GM12878 (cell line): ENCODE data around the gene PLXND1. TPM values are rescaled to one million over a fixed set of nuclear protein-coding genes. Genes with fewer than 3 reads are reported as not detected.

Experiments used
- ATAC-seq: fragments of 200-7000 bp; cut with Tn5 transposase; 3 replicates; pipeline ENCODE4 v1.9.1; 2020; ENCODE audit warnings: mild to moderate bottlenecking, moderate library complexity
- BruUV-seq: library from RNA; stranded (reverse); fragments of 400-500 nt; replicated peaks from 2 replicates; lab custom pipeline; 2021; lab: Mats Ljungman, UMichigan
- CTCF ChIA-PET: fragments of 300-600 bp; sonication (Branson Sonifier 250); formaldehyde crosslinking; extraction: SDS; loops from one replicate; lab custom pipeline; 2021; ENCODE audit warnings: inconsistent platforms; lab: Yijun Ruan, JAX
- POLR2A ChIA-PET: fragments of 350-600 bp; formaldehyde crosslinking; extraction: SDS; loops from one replicate; lab custom pipeline; 2021; ENCODE audit warnings: inconsistent platforms; lab: Charles Lee
- RAD21 ChIA-PET: fragments of 300-600 bp; sonication (Branson Sonifier 250); formaldehyde crosslinking; loops from one replicate; lab custom pipeline; 2023; ENCODE audit warnings: antibody characterized with exemption; ENCODE audit not compliant: unreplicated experiment; lab: Charles Lee
- SMC1A ChIA-PET: fragments of 300-600 bp; sonication (Branson Sonifier 250); formaldehyde crosslinking; loops from one replicate; lab custom pipeline; 2023; ENCODE audit not compliant: unreplicated experiment, uncharacterized antibody; lab: Charles Lee
- DNase-seq: peaks from one replicate; pipeline ENCODE4 v3.0.0-alpha.2; 2011; ENCODE audit warnings: low read depth, low spot score
- FAIRE-seq: peaks from 3 replicates; lab custom pipeline; 2011; peaks lifted over from hg19 to GRCh38; lab: Jason Lieb, UNC
- H2AFZ ChIP-seq: 2 replicates; pipeline ENCODE4 v1.6.0; 2011; ENCODE audit warnings: low read depth, low read length, control low read depth; ENCODE audit not compliant: control insufficient read depth
- H3K27ac ChIP-seq: 2 replicates; pipeline ENCODE4 v1.5.1; 2011; ENCODE audit warnings: control low read depth; ENCODE audit not compliant: control insufficient read depth, insufficient read depth
- H3K27me3 ChIP-seq, 2 experiments: replicated peaks in 1 of 2; 2 replicates each; pipeline versions ENCODE4 v1.6.0 to v1.6.1; 2011; ENCODE audit warnings: low read length in 1 of 2; ENCODE audit not compliant: control insufficient read depth in 2 of 2, insufficient read depth in 2 of 2
- H3K36me3 ChIP-seq, 2 experiments: 2 replicates each; pipeline ENCODE4 v1.5.1; 2011; ENCODE audit warnings: low read length in 1 of 2; ENCODE audit not compliant: control insufficient read depth in 2 of 2, insufficient read depth in 2 of 2
- H3K4me1 ChIP-seq: 2 replicates; pipeline ENCODE4 v1.6.1; 2011; ENCODE audit warnings: mild to moderate bottlenecking, low read length, moderate library complexity, mixed read lengths; ENCODE audit not compliant: control insufficient read depth, insufficient read depth
- H3K4me2 ChIP-seq: 2 replicates; pipeline ENCODE4 v1.6.0; 2011; ENCODE audit warnings: control low read depth; ENCODE audit not compliant: control insufficient read depth, insufficient read depth
- H3K4me3 ChIP-seq: fragments of 200-600 bp; sonication (generic); 2 replicates; pipeline ENCODE4 v1.5.1; 2016
- H3K79me2 ChIP-seq: 2 replicates; pipeline ENCODE4 v1.6.0; 2011; ENCODE audit warnings: low read length; ENCODE audit not compliant: control insufficient read depth, insufficient read depth
- H3K9ac ChIP-seq: 2 replicates; pipeline ENCODE4 v1.8.0; 2011; ENCODE audit warnings: low read length, control low read depth, mixed read lengths; ENCODE audit not compliant: control insufficient read depth, insufficient read depth
- H3K9me3 ChIP-seq: replicated peaks from 3 replicates; pipeline ENCODE4 v1.5.1; 2011; ENCODE audit warnings: mild to moderate bottlenecking, low read length; ENCODE audit not compliant: control insufficient read depth, insufficient read depth
- H4K20me1 ChIP-seq: 2 replicates; pipeline ENCODE4 v1.6.0; 2011; ENCODE audit not compliant: control insufficient read depth, insufficient read depth
- E2F8 ChIP-seq: fragments of 450-650 bp; IDR thresholded peaks from 2 replicates; pipeline ENCODE4 v1.6.1; 2018; ENCODE audit warnings: mild to moderate bottlenecking, low read depth, moderate library complexity; ENCODE audit not compliant: partially characterized antibody
- EZH2 ChIP-seq: IDR thresholded peaks from 2 replicates; pipeline ENCODE4 v1.6.1; 2012; ENCODE audit warnings: low read depth, mild to moderate bottlenecking, control low read depth, inconsistent platforms, low read length, borderline replicate concordance; ENCODE audit not compliant: control insufficient read depth
- MYC ChIP-seq: IDR thresholded peaks from 2 replicates; pipeline ENCODE4 v1.6.1; 2011; ENCODE audit warnings: mild to moderate bottlenecking, low read length, moderate library complexity, inconsistent platforms; ENCODE audit not compliant: insufficient read depth, insufficient replicate concordance, insufficient read length, severe bottlenecking
- SIX5 ChIP-seq: IDR thresholded peaks from 2 replicates; pipeline ENCODE4 v1.6.1; 2011; ENCODE audit warnings: mild to moderate bottlenecking, low read depth, low read length, moderate library complexity; ENCODE audit not compliant: severe bottlenecking
- SPI1 ChIP-seq: IDR thresholded peaks from 2 replicates; pipeline ENCODE4 v1.6.1; 2011; ENCODE audit warnings: low read depth, mild to moderate bottlenecking, low read length, moderate library complexity, borderline replicate concordance; ENCODE audit not compliant: insufficient read depth
- SRF ChIP-seq, 2 experiments: IDR thresholded peaks; 2 replicates each; pipeline ENCODE4 v1.6.1; 2011; ENCODE audit warnings: low read depth in 2 of 2, low read length in 2 of 2, mild to moderate bottlenecking in 1 of 2, moderate library complexity in 1 of 2
- TCF12 ChIP-seq: IDR thresholded peaks from 2 replicates; pipeline ENCODE4 v1.6.1; 2011; ENCODE audit warnings: low read depth, mild to moderate bottlenecking, low read length
- WGBS: methylation state at CpG from one replicate; pipeline ENCODE4 v1.1.6; 2016; ENCODE audit warnings: low lambda C conversion rate; ENCODE audit not compliant: insufficient replicate concordance, insufficient coverage; ENCODE audit errors: missing lambda C conversion rate; 5-methylcytosine and 5-hydroxymethylcytosine counted together
- in situ Hi-C: fragments of 300-500 bp; cut with MboI; formaldehyde crosslinking; loops from 9 replicates; pipeline ENCODE4 v1.14.3; 2018; ENCODE audit warnings: mixed read lengths
- intact Hi-C: fragments of 100-400 bp; cut with micrococcal nuclease; formaldehyde crosslinking; loops from one replicate; pipeline ENCODE4 v1.14.2; 2022; ENCODE audit not compliant: unreplicated experiment
- polyA plus RNA-seq, 11 experiments: library from polyadenylated mRNA; depleted of rRNA in 4 of 11; unstranded in 6 of 11; stranded (reverse) in 5 of 11; fragments of >200 nt; fragmentation: Nextera tagmentation in 4 of 11; fragmentation: Illumina TruSeq in 1 of 11; extraction: Ambion mirVana in 4 of 11; extraction: Trizol in 1 of 11; gene quantifications; 1 replicate in 1 of 11; 2 replicates in 10 of 11; pipeline versions ENCODE4 v1.2.1 to v1.2.3, GENCODE V29; 2011 to 2016; ENCODE audit warnings: inconsistent platforms in 2 of 11, missing spikeins in 2 of 11, low read depth in 1 of 11
- total RNA-seq, 4 experiments: library from RNA; depleted of rRNA in 3 of 4; stranded (reverse); fragments of >200 nt in 3 of 4; fragmentation: Illumina TruSeq in 1 of 4; extraction: Trizol in 1 of 4; gene quantifications; 2 replicates each; pipeline versions ENCODE4 v1.2.1 to v1.2.3, GENCODE V29; 2013 to 2021
- TF ChIP-seq, protein P1 (sequence below): fragments of 450-650 bp; IDR thresholded peaks from 2 replicates; pipeline ENCODE4 v1.6.1; 2017; ENCODE audit warnings: mild to moderate bottlenecking, moderate library complexity
- TF ChIP-seq, protein P2 (sequence below): IDR thresholded peaks from 2 replicates; pipeline ENCODE4 v1.6.1; 2011; ENCODE audit warnings: low read depth, low read length, improper control_type of control experiment, borderline replicate concordance
- TF ChIP-seq, protein P3 (sequence below): fragments of 450-650 bp; formaldehyde crosslinking; IDR thresholded peaks from 2 replicates; pipeline ENCODE4 v1.5.0; 2022; ENCODE audit warnings: mild to moderate bottlenecking, missing genetic modification characterization

The PLXND1 gene
- total and polyA plus RNA-seq, 10 of the 15 experiments (the other 5 are each of a cell fraction or from before 2014, with no cell fraction given): 0.01 to 2.3 (median 0.72) TPM; not detected in 7

DNA sequence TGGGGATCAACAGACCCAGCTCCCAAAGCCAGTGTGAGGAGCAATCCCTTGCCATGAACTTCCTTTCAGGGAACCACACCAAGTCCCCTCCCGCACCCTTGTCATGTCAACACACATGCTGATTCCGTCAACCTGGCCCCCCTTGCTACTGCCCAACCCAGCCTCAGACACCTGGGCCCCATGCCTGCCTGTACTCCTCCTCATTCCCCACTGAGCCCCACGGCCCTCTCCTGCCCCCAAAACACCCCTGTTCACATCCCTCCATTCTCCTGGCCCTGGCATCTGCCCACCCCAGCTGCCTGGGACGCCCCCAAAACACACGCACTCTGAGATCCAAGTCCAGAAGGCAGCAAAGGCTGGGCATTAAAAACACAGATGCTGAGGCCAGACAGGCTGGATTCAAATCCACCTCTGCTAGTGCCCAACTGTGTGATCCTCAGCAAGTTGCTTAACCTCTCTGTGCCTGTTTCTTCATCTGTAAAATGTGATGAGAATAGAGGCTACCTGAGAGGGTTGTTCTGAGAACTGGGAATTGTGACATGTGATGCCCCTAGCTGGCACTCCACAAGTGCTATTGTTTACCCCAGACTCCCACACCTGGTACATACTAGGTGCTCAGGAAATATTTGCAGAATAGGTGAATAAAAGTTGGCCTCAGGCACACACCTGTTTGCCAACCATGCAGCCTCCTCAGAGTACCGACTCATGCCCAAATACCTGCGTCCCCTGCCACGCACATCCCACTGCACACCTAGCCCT, 2.3 kb downstream of the PLXND1 start:
- H2AFZ ChIP-seq: no peak overlapping the region
- H3K4me2 ChIP-seq: no peak overlapping the region
- no peak for DNase-seq
- intact Hi-C loops: no loop called here
- POLR2A ChIA-PET: no interaction called here
- H3K27me3 ChIP-seq: peaks cover 8 to 12% of the 10 kb centered on the region in 2 experiments; a peak in 3 of 4 replicates
- no peaks in the 10 kb centered on the region for H3K4me1 ChIP-seq
- H3K4me3 ChIP-seq: no peak overlapping the region
- H3K79me2 ChIP-seq: no peaks in the 10 kb centered on the region
- H3K27ac ChIP-seq: no peak overlapping the region
- no peak for FAIRE-seq
- RAD21 ChIA-PET: no interaction called here
- CTCF ChIA-PET: no interaction called here
- ATAC-seq: no peak
- WGBS: 71% methylated on average over 8 of the region's 8 CpGs
- H3K9me3 ChIP-seq: no peaks in the 10 kb centered on the region
- no peaks in the 10 kb centered on the region for H4K20me1 ChIP-seq
- SMC1A ChIA-PET: no interaction called here
- in situ Hi-C loops: no loop called here
- H3K36me3 ChIP-seq: no peaks in the 10 kb centered on the region
- no peak overlapping the region for H3K9ac ChIP-seq
- no TSS peak for BruUV-seq
- TF ChIP-seq SIX5 (no peak), MYC (no peak), TCF12 (no peak), EZH2 (no peak), SRF (IDR thresholded peaks at IDR 0.05; ENCODE audit: low read depth in 2 of 2, low read length in 2 of 2) (no peak), SPI1 (no peak), E2F8 (no peak)
- TF ChIP-seq, protein P1, sequence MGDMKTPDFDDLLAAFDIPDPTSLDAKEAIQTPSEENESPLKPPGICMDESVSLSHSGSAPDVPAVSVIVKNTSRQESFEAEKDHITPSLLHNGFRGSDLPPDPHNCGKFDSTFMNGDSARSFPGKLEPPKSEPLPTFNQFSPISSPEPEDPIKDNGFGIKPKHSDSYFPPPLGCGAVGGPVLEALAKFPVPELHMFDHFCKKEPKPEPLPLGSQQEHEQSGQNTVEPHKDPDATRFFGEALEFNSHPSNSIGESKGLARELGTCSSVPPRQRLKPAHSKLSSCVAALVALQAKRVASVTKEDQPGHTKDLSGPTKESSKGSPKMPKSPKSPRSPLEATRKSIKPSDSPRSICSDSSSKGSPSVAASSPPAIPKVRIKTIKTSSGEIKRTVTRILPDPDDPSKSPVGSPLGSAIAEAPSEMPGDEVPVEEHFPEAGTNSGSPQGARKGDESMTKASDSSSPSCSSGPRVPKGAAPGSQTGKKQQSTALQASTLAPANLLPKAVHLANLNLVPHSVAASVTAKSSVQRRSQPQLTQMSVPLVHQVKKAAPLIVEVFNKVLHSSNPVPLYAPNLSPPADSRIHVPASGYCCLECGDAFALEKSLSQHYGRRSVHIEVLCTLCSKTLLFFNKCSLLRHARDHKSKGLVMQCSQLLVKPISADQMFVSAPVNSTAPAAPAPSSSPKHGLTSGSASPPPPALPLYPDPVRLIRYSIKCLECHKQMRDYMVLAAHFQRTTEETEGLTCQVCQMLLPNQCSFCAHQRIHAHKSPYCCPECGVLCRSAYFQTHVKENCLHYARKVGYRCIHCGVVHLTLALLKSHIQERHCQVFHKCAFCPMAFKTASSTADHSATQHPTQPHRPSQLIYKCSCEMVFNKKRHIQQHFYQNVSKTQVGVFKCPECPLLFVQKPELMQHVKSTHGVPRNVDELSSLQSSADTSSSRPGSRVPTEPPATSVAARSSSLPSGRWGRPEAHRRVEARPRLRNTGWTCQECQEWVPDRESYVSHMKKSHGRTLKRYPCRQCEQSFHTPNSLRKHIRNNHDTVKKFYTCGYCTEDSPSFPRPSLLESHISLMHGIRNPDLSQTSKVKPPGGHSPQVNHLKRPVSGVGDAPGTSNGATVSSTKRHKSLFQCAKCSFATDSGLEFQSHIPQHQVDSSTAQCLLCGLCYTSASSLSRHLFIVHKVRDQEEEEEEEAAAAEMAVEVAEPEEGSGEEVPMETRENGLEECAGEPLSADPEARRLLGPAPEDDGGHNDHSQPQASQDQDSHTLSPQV: no peak
- TF ChIP-seq, protein P2, sequence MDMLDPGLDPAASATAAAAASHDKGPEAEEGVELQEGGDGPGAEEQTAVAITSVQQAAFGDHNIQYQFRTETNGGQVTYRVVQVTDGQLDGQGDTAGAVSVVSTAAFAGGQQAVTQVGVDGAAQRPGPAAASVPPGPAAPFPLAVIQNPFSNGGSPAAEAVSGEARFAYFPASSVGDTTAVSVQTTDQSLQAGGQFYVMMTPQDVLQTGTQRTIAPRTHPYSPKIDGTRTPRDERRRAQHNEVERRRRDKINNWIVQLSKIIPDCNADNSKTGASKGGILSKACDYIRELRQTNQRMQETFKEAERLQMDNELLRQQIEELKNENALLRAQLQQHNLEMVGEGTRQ: no peak
- TF ChIP-seq, protein P3, sequence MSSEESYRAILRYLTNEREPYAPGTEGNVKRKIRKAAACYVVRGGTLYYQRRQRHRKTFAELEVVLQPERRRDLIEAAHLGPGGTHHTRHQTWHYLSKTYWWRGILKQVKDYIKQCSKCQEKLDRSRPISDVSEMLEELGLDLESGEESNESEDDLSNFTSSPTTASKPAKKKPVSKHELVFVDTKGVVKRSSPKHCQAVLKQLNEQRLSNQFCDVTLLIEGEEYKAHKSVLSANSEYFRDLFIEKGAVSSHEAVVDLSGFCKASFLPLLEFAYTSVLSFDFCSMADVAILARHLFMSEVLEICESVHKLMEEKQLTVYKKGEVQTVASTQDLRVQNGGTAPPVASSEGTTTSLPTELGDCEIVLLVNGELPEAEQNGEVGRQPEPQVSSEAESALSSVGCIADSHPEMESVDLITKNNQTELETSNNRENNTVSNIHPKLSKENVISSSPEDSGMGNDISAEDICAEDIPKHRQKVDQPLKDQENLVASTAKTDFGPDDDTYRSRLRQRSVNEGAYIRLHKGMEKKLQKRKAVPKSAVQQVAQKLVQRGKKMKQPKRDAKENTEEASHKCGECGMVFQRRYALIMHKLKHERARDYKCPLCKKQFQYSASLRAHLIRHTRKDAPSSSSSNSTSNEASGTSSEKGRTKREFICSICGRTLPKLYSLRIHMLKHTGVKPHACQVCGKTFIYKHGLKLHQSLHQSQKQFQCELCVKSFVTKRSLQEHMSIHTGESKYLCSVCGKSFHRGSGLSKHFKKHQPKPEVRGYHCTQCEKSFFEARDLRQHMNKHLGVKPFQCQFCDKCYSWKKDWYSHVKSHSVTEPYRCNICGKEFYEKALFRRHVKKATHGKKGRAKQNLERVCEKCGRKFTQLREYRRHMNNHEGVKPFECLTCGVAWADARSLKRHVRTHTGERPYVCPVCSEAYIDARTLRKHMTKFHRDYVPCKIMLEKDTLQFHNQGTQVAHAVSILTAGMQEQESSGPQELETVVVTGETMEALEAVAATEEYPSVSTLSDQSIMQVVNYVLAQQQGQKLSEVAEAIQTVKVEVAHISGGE (CRISPR knock-in tag): no peak
